Tibial nerve (tissue), 4 donors: ENCODE measurements around the gene OXA1L. TPM values are rescaled to one million over a fixed set of nuclear protein-coding genes. Genes with fewer than 3 reads are reported as not detected.

ENCODE experiments used
- DNase-seq, 2 donors: peaks; one replicate each; pipeline ENCODE4 v3.0.0-alpha.2; 2019; ENCODE audit warnings: low spot score in 2 of 2
- H3K27ac ChIP-seq, 4 donors: fragments of 200-600 bp; sonication (generic) in 3 of 4; one replicate each; pipeline ENCODE4 v1.5.1; 2017 to 2019; ENCODE audit warnings: mild to moderate bottlenecking in 1 of 4
- H3K27me3 ChIP-seq, 2 donors: fragments of 200-600 bp; sonication (generic) in 1 of 2; one replicate each; pipeline versions ENCODE4 v1.5.1 to v1.6.0; 2017 to 2019
- H3K36me3 ChIP-seq, 3 donors: fragments of 200-600 bp; sonication (generic); one replicate each; pipeline ENCODE4 v1.5.1; 2018 to 2019
- H3K4me1 ChIP-seq, 4 donors: fragments of 200-600 bp; sonication (generic) in 3 of 4; one replicate each; pipeline ENCODE4 v1.5.1; 2017 to 2019
- H3K4me3 ChIP-seq, 4 donors: fragments of 200-600 bp; sonication (generic) in 3 of 4; one replicate each; pipeline ENCODE4 v1.5.1; 2017 to 2019; ENCODE audit warnings: mild to moderate bottlenecking in 1 of 4, moderate library complexity in 1 of 4
- H3K9me3 ChIP-seq, 4 donors: fragments of 200-600 bp; sonication (generic) in 3 of 4; one replicate each; pipeline ENCODE4 v1.5.1; 2017 to 2019
- EP300 ChIP-seq, 2 donors: sonication (generic); formaldehyde crosslinking; IDR thresholded peaks; one replicate each; pipeline ENCODE4 v1.6.1; 2017; ENCODE audit warnings: antibody characterized with exemption in 2 of 2, mild to moderate bottlenecking in 1 of 2
- POLR2A ChIP-seq, 2 donors: fragments of 450-650 bp; IDR thresholded peaks; one replicate each; pipeline ENCODE4 v1.6.1; 2017; ENCODE audit warnings: antibody characterized with exemption in 2 of 2, mild to moderate bottlenecking in 2 of 2, moderate library complexity in 2 of 2
- WGBS, 2 donors: methylation state at CpG; one replicate each; pipeline ENCODE4 v1.1.5; 2018; 5-methylcytosine and 5-hydroxymethylcytosine counted together
- total RNA-seq, 4 donors: library from RNA; depleted of rRNA; stranded (reverse); fragments of >200 nt; gene quantifications; one replicate each; pipeline ENCODE4 v1.1.0, GENCODE V29; 2016
- TF ChIP-seq, protein P1 (sequence below), 5 experiments: fragments of 200-600 bp in 3 of 5; fragments of 450-650 bp in 2 of 5; sonication (generic) in 3 of 5; IDR thresholded peaks; one replicate each; pipeline ENCODE4 v1.5.1; 2016 to 2019; ENCODE audit warnings: antibody characterized with exemption in 5 of 5, mild to moderate bottlenecking in 3 of 5, moderate library complexity in 2 of 5

The OXA1L gene
- total RNA-seq, 4 donors from 2014 or later, result 65.5 to 79.6 (median 69.6) TPM

DNA sequence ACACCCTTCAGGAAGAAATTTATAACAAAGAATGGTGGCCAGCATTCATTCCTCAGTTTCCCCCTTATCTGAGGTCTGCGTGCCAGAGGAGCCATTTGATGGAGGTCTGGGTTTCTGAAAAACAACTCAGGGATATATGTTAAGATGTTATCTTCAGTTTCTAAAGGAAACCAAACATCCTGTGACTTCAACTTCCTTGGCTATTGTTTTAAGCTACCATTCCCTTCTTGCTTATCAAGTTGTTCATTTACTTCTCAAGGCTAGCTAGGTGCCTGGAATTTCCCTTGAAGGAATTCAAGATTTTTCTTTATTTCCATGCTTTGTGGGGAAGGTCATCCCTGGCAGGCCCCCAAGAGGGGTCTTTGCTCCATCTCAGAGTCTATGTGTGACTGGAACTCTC is 27.1 kb upstream of the OXA1L start:
- 75 to 76% methylated on average over 1 of the region's 1 CpG for WGBS, 2 donors
- TF ChIP-seq EP300 (IDR thresholded peaks at IDR 0.05) (no peak), POLR2A (IDR thresholded peaks at IDR 0.05) (no peak)
- TF ChIP-seq, protein P1, sequence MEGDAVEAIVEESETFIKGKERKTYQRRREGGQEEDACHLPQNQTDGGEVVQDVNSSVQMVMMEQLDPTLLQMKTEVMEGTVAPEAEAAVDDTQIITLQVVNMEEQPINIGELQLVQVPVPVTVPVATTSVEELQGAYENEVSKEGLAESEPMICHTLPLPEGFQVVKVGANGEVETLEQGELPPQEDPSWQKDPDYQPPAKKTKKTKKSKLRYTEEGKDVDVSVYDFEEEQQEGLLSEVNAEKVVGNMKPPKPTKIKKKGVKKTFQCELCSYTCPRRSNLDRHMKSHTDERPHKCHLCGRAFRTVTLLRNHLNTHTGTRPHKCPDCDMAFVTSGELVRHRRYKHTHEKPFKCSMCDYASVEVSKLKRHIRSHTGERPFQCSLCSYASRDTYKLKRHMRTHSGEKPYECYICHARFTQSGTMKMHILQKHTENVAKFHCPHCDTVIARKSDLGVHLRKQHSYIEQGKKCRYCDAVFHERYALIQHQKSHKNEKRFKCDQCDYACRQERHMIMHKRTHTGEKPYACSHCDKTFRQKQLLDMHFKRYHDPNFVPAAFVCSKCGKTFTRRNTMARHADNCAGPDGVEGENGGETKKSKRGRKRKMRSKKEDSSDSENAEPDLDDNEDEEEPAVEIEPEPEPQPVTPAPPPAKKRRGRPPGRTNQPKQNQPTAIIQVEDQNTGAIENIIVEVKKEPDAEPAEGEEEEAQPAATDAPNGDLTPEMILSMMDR (IDR thresholded peaks at IDR 0.05), result no peak
- H3K36me3 ChIP-seq, result no peaks in the 10 kb centered on the region
- H3K4me3 ChIP-seq, result no peak overlapping the region
- no peaks in the 10 kb centered on the region for H3K27me3 ChIP-seq
- no peak for DNase-seq
- no peak overlapping the region for H3K27ac ChIP-seq
- H3K9me3 ChIP-seq, result no peaks in the 10 kb centered on the region
- H3K4me1 ChIP-seq, result no peaks in the 10 kb centered on the region

- Histone ChIP-seq H3K9me3 (no peaks in the 10 kb centered on the region), H3K4me1 (no peaks in the 10 kb centered on the region), H3K27me3 (no peaks in the 10 kb centered on the region), H3K36me3 (no peaks in the 10 kb centered on the region), H3K27ac (no peak overlapping the region), H3K4me3 (no peak overlapping the region)
- 77 to 79% methylated on average over 3 of the region's 3 CpGs for WGBS, 2 donors
- TF ChIP-seq, protein P1 (IDR thresholded peaks at IDR 0.05), result no peak
- DNase-seq, result no peak
These were observed 26.5 kb upstream of the OXA1L start for GRCh38 chr14:22740020-22740419.

DNA sequence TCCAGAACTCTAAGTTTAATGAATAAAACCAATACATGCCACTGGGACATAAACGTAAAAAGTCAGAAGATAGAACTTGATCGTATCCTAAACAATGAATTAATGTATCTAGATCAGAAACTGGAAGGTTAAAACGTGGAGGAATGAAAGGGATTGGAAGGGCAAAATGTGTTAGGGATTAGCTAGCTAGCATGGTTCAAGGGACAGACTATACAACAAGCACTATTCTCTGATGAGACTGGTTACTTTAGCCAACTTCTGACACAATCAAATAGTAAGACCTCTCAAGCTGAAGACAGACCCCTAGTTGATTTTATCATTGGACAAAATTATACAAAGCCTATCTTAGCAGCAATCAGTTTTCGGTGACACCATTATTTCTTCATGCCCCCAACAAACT is 18.7 kb upstream of the OXA1L start:
- 64 to 80% methylated on average over 4 of the region's 4 CpGs for WGBS, 2 donors
- TF ChIP-seq POLR2A (IDR thresholded peaks at IDR 0.05) (no peak), EP300 (IDR thresholded peaks at IDR 0.05) (no peak)
- TF ChIP-seq, protein P1 (IDR thresholded peaks at IDR 0.05), result no peak
- no peak overlapping the region for H3K4me3 ChIP-seq
- no peak overlapping the region for H3K27ac ChIP-seq
- no peaks in the 10 kb centered on the region for H3K36me3 ChIP-seq
- no peaks in the 10 kb centered on the region for H3K27me3 ChIP-seq
- no peak for DNase-seq
- no peaks in the 10 kb centered on the region for H3K9me3 ChIP-seq
- no peaks in the 10 kb centered on the region for H3K4me1 ChIP-seq

DNA sequence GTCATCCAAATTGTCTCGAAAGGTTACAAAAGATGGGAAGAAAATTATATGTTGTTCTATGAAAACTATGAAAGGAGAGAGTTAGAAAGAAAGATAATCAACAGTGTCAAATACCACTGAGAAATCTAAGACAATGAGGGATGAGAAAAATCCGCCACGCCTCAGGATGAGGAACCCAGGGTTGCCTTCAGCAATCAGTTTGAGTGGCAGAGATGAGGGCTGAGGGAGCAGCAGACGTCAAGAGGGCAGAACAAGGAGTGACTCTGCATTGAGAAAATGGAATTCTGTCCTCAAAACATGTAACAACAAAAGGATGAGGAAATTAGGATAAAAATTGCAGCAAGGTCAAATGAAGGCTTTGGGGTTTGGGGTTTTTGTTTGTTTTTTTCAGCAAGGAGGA is 18.3 kb upstream of the OXA1L start:
- H3K27me3 ChIP-seq, result no peaks in the 10 kb centered on the region
- WGBS, 2 donors, result 59 to 63% methylated on average over 4 of the region's 4 CpGs
- TF ChIP-seq EP300 (IDR thresholded peaks at IDR 0.05), result no peak
- no peak for TF ChIP-seq POLR2A (IDR thresholded peaks at IDR 0.05)
- TF ChIP-seq, protein P1 (IDR thresholded peaks at IDR 0.05), result no peak

DNA sequence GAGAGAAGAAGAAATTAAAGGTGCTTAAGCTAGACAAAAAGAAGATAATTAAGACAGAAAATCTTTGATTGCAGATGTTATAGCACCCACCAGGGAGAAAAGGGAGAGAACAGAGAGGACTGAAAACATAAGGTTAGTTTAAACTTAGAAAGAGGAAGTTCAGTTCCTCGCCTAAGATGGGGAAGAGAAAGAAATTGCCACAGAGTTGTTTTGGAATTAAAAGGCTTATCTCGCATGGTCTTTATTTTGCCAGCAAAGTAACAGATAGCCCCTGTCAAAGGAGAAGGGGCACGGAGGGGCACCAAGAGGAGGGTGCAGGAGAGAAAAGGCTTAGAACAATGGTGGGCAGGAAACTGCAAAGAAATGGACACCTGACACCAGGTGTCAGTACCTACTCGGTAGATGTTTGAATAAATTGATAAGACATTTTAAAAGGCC is 17.8 kb upstream of the OXA1L start:
- WGBS, 2 donors, result 41 to 50% methylated on average over 4 of the region's 4 CpGs
- no peaks in the 10 kb centered on the region for H3K4me1 ChIP-seq
- H3K4me3 ChIP-seq, result no peak overlapping the region
- no peaks in the 10 kb centered on the region for H3K9me3 ChIP-seq
- no peak for DNase-seq
- H3K27ac ChIP-seq, result no peak overlapping the region
- TF ChIP-seq, protein P1 (IDR thresholded peaks at IDR 0.05), result no peak
- TF ChIP-seq EP300 (IDR thresholded peaks at IDR 0.05) (no peak), POLR2A (IDR thresholded peaks at IDR 0.05) (no peak)
- no peaks in the 10 kb centered on the region for H3K27me3 ChIP-seq
- H3K36me3 ChIP-seq, result no peaks in the 10 kb centered on the region

More for the DNA sequence above, 18.3 kb upstream of the OXA1L start:
- Histone ChIP-seq H3K4me3 (no peak overlapping the region), H3K36me3 (no peaks in the 10 kb centered on the region), H3K27ac (no peak overlapping the region), H3K9me3 (no peaks in the 10 kb centered on the region), H3K4me1 (no peaks in the 10 kb centered on the region)
- DNase-seq, result no peak
